Activated gamma-delta T cell treated with Interleukin-2 at 50 U/mL for 16 hours (primary cell): ENCODE measurements around the gene ELAC2.
A peak's percentile ranks its signal among the peaks of the same experiment; 100 is the strongest.

Source experiments
- DNase-seq: peaks from one replicate; pipeline ENCODE4 v3.0.0-alpha.2; 2020

ELAC2 gene

GRCh38 chr17:13014801-13015200 is 3.0 kb downstream of the ELAC2 start:
- DNase-seq, result no peak

- DNase-seq, result no peak
Observed at GRCh38 chr17:13010959-13011358, 6.9 kb downstream of the ELAC2 start.

GRCh38 chr17:13008461-13008860 is 9.4 kb downstream of the ELAC2 start:
- DNase-seq, result no peak

GRCh38 chr17:13005530-13005929 is 12.3 kb downstream of the ELAC2 start:
- DNase-seq, result no peak

- no peak for DNase-seq
Observed at GRCh38 chr17:13004336-13004735, 13.5 kb downstream of the ELAC2 start.

- DNase-seq, result no peak
Observed at GRCh38 chr17:13003927-13004326, 13.9 kb downstream of the ELAC2 start.

- DNase-seq, result no peak
Observed at GRCh38 chr17:13003454-13003851, 14.4 kb downstream of the ELAC2 start.

GRCh38 chr17:13002761-13003453 is 14.9 kb downstream of the ELAC2 start:
- peak; percentile 42 for DNase-seq

GRCh38 chr17:13001991-13002615 is 15.7 kb downstream of the ELAC2 start:
- no peak for DNase-seq

GRCh38 chr17:13000561-13000960 is 17.3 kb downstream of the ELAC2 start:
- DNase-seq, result no peak

GRCh38 chr17:12998874-12999273 is 19.0 kb downstream of the ELAC2 start:
- DNase-seq, result no peak

GRCh38 chr17:12998461-12998860 is 19.4 kb downstream of the ELAC2 start:
- no peak for DNase-seq

GRCh38 chr17:12996941-12997340 is 20.9 kb downstream of the ELAC2 start:
- DNase-seq, result no peak

- DNase-seq, result no peak
Observed at GRCh38 chr17:12996357-12996756, 21.5 kb downstream of the ELAC2 start.

GRCh38 chr17:12995896-12996295 is 21.9 kb downstream of the ELAC2 start:
- DNase-seq, result no peak

GRCh38 chr17:12995106-12995895 is 22.5 kb downstream of the ELAC2 start:
- DNase-seq, result no peak

- DNase-seq, result no peak
Observed at GRCh38 chr17:12994341-12995074, 23.3 kb downstream of the ELAC2 start.

- DNase-seq, result no peak
Observed at GRCh38 chr17:12993631-12994030, 24.2 kb downstream of the ELAC2 start.

- DNase-seq, result no peak
Observed at GRCh38 chr17:12992676-12993075, 25.2 kb downstream of the ELAC2 start.

GRCh38 chr17:12990926-12991325 is 26.9 kb downstream of the ELAC2 start:
- no peak for DNase-seq

GRCh38 chr17:12990041-12990808 is 27.6 kb downstream of the ELAC2 start:
- no peak for DNase-seq

GRCh38 chr17:12987120-12987519 is 30.7 kb downstream of the ELAC2 start:
- DNase-seq, result no peak
